Fibroblast of the aortic adventitia (primary cell): ENCODE measurements around the gene COL6A1. TPM values are rescaled to one million over a fixed set of nuclear protein-coding genes. Genes with fewer than 3 reads are reported as not detected.
"Not testable (repeated sequence)": the region's sequence is repeated elsewhere in the genome, so short reads cannot be mapped to it uniquely, and the experiment has no call there.

ENCODE experiments used
- DNase-seq: peaks from one replicate; pipeline ENCODE4 v3.0.0-alpha.2; 2010; ENCODE audit warnings: low read depth
- H3K4me3 ChIP-seq: 2 replicates; pipeline ENCODE4 v1.5.1; 2011; ENCODE audit warnings: low read depth, mild to moderate bottlenecking, control low read depth, low read length, moderate library complexity
- CTCF ChIP-seq: IDR thresholded peaks from 2 replicates; pipeline ENCODE4 v1.5.1; 2011; ENCODE audit warnings: mild to moderate bottlenecking, low read length, control low read depth, inconsistent platforms; ENCODE audit not compliant: insufficient read depth
- total RNA-seq: library from RNA; depleted of rRNA; stranded (reverse); fragments of >200 nt; gene quantifications from 2 replicates; pipeline ENCODE4 v1.2.3, GENCODE V29; 2012; ENCODE audit warnings: low replicate concordance

COL6A1 gene
- total RNA-seq, 1 donor, result 1,082 TPM

GRCh38 chr21:45947296-45947695 lies 34.3 kb upstream of the COL6A1 start:
- no peak for TF ChIP-seq CTCF
- H3K4me3 ChIP-seq, result no peak overlapping the region
- DNase-seq, result no peak

- no peak for DNase-seq
- TF ChIP-seq CTCF, result no peak
- no peak overlapping the region for H3K4me3 ChIP-seq
These were observed 33.8 kb upstream of the COL6A1 start for GRCh38 chr21:45947716-45948255.

- TF ChIP-seq CTCF, result no peak
- no peak for DNase-seq
- H3K4me3 ChIP-seq, result no peak overlapping the region
These were observed 32.9 kb upstream of the COL6A1 start for GRCh38 chr21:45948576-45949141.

GRCh38 chr21:45949928-45950739 lies 31.4 kb upstream of the COL6A1 start:
- no peak for DNase-seq
- H3K4me3 ChIP-seq, result no peak overlapping the region
- no peak for TF ChIP-seq CTCF

- peak; percentile 59 for DNase-seq
- no peak overlapping the region for H3K4me3 ChIP-seq
- TF ChIP-seq CTCF, result no peak
These were observed 30.6 kb upstream of the COL6A1 start for GRCh38 chr21:45950740-45951515.

- no peak for TF ChIP-seq CTCF
These were observed 29.9 kb upstream of the COL6A1 start for GRCh38 chr21:45951676-45952075.

GRCh38 chr21:45952527-45952926 lies 29.0 kb upstream of the COL6A1 start:
- H3K4me3 ChIP-seq, DNase-seq: not testable (repeated sequence)

More at GRCh38 chr21:45951676-45952075, 29.9 kb upstream of the COL6A1 start:
- DNase-seq, result no peak
- H3K4me3 ChIP-seq, result no peak overlapping the region
